Raji (cell line): Measurements from ENCODE around the gene CTAGE1.

Experiments
- POLR2A ChIP-seq: IDR thresholded peaks from 2 replicates; pipeline ENCODE4 v1.6.1; 2011; ENCODE audit warnings: low read depth, low read length, control low read depth; ENCODE audit not compliant: insufficient read depth

CTAGE1 gene, protein sequence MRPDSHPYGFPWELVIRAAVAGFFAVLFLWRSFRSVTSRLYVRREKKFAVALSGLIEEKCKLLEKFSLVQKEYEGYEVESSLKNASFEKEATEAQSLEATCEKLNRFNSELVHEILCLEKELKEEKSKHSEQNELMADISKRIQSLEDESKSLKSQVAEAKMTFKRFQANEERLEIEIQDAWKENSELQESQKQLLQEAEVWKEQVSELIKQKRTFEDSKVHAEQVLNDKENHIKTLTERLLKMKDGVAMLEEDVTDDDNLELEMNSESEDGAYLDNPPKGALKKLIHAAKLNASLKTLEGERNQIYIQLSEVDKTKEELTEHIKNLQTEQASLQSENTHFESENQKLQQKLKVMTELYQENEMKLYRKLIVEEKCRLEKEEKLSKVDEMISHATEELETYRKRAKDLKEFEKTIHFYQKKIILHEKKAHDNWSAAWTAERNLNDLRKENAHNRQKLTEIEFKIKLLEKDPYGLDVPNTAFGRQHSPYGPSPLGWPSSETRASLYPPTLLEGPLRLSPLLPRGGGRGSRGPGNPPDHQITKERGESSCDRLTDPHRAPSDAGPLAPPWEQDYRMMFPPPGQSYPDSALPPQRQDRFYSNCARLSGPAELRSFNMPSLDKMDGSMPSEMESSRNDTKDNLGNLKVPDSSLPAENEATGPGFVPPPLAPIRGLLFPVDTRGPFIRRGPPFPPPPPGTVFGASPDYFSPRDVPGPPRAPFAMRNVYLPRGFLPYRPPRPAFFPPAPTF

DNA sequence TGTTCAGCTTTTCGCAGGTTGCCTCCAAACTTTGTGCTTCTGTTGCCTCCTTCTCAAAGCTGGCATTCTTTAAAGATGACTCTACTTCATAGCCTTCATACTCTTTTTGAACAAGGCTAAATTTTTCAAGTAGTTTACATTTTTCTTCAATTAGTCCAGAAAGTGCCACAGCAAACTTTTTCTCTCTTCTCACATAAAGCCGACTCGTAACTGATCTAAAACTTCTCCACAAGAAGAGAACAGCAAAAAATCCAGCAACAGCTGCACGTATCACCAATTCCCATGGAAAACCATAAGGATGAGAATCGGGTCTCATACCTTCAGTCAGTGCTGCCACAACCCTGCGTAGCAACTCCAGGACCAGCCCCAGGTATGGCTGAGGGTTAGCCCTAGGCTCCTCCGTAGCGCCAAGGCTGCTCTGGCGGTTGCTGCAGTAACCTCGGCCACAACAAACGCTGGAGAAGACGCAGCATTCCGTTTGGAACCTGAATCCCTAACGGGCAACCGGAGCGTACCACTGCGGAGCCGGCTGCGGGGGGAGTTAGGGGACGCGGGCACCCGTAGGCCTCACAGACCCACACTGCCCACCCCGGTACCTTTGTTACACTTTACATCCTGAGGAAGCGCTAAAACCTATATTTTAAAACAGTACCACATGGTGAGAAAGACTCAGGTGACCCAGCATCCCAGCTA, at the start of gene CTAGE1:
Gene CTAGE1, minus strand, starts transcription at position 420 of the 693 bp plus-strand sequence. Its CDS starts 104 bp downstream, at position 316.
- no peak for TF ChIP-seq POLR2A

DNA sequence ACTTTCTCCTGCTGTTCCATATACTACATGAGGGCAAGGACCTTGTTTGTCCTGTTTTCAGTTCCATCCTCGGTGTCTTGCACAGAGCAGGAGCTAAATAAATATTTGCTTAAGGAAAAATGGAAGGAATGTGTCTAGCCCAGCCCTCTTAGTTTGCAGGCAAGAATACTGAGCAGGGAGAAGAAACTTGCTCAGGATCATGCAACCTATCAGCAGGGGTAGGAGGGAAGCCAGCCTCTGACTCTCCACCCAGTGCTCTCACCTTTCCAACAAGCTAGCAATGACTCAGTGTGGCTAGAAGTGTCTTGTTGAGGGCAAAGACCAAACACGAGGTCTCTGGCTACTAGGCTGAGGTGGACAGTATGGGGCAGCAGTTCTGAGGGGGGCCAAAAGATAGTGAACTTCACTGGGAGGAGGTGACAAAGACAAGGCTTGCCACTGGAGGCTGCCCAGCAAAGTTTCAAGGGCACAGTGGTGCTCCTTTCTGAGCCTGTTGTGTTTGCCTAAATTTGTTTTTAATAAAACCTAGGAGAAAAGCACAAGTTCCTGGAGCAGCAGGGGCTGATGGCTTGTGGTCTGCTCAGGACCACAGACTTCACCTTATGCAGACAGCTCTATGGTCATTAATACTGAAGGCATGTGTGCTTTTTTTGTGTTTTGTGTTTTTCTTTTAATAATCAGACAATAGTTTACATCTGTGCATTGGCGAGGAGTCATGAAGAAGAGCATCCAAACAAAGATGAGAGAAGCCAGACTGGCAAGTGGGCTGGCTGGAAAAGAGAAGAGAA, 49.1 kb upstream of the CTAGE1 start:
- no peak for TF ChIP-seq POLR2A

DNA sequence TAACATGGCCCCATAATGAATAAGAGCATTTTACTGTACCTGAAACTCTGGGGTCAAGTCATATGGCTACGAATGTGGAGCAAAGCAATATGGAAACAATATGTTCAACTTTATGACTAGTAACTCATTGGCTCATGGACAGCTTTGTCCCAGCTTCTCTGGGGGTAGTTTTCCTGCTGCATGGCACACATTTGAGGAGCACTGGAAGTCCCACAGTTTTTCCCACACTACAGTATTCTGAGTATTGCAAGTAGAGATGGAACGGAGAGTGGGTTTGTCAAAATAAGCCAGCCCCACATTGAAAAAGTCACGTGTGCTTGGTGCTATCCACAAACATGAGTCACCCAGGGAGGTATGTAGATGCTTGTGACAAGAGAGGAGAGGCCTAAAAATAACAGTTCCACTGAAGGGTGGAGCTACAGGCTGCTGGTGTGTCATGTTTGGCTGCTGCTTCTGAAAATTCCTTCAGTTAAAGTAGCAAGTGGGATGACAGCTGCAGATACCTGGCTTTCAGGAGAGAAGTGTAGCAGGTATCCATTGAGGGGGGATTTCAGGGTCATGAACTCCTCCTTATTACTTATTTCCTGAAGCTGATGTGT, 48.2 kb upstream of the CTAGE1 start:
- no peak for TF ChIP-seq POLR2A

DNA sequence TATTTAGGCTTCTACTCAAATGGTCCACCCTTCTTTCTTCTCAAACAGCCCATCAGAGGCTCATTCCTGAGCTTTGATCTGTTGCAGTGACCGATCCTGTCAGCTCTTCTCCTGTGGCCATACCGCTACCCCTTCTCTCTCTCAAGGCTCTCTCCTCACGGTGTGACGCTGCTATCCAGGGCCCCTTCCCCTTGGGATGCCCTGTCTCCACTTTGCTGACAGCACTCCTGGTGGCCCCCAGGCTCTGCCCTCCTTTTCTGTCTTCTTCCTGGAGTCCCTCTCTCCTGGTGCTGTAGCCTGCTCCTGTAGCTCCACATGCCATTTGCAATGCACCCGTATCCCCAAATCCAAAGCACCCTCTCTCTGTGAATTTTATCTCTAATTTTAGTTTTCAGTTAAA, 45.4 kb upstream of the CTAGE1 start:
- no peak for TF ChIP-seq POLR2A

DNA sequence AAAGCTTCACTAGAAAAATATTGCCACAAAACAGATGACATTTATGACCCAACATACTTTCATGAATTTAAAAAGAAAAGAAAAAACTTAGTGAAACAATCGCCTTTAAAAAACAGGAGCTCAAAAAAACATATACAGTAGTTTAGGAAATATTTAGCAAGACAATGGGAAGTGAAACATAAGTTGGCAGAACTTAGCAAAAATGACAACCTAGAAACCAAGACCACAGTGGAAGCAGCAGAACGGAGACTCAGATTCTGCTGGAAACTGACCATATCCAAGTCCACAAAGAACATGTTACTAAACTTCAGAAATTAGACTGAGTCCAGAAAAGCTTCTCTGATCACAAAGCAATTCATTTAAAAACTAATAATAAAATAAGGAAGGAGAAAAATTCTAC, 41.8 kb upstream of the CTAGE1 start:
- no peak for TF ChIP-seq POLR2A

DNA sequence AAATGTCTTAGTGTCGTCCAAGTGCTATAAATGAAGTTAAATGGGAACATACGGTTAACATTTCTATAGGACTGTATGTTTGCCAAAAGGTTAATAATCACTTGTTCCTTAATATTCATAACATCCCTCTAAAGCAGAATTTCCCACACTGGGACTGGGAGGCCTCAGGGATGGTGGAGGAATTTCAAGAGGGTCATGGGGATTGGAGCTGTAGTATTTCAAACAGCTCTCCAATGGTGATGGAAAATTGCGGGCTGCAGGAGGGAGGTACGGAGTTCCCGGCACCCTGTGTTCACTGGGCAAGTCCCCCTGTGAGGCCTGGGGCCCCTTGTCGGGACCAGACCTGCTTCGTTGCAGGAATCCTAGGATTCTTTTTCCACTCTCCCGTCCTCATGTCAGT, 39.8 kb upstream of the CTAGE1 start:
- TF ChIP-seq POLR2A, result no peak

DNA sequence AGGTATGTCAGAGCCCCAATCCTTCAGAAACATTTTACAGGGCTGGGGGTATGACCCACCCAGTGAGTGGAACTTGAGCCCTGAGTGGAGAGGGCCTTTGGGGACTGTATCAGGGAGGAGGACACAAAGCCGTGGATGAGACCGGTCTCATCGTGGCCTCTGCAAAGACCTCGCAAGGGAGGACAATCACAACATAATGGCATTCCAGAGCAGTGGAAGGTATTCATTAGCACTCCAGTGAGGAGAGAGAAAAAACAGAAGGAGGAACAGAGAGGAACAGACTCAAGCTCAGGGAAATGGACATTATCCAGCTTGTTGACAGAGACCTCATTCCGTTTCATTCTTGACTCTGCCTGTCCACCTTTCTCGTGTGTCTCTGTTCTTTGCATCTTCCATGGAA, 38.8 kb upstream of the CTAGE1 start:
- TF ChIP-seq POLR2A, result no peak

DNA sequence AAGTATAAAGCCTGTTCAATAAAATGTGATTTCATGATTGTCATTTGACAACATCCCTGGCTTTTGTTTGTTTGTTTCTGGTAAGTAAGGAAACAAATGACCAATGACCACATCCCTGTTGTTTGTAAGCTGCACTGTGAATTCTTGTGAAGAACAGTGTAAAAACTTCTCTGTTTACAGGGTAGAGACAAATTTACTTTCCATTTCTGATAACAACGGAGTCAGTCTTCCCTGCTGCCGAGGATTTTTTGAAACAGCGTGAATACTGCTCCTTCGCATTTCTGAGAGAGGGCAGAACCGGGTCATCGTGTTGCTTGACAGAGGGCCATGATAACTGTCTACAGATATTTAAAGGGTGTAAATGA, 38.4 kb upstream of the CTAGE1 start:
- no peak for TF ChIP-seq POLR2A

DNA sequence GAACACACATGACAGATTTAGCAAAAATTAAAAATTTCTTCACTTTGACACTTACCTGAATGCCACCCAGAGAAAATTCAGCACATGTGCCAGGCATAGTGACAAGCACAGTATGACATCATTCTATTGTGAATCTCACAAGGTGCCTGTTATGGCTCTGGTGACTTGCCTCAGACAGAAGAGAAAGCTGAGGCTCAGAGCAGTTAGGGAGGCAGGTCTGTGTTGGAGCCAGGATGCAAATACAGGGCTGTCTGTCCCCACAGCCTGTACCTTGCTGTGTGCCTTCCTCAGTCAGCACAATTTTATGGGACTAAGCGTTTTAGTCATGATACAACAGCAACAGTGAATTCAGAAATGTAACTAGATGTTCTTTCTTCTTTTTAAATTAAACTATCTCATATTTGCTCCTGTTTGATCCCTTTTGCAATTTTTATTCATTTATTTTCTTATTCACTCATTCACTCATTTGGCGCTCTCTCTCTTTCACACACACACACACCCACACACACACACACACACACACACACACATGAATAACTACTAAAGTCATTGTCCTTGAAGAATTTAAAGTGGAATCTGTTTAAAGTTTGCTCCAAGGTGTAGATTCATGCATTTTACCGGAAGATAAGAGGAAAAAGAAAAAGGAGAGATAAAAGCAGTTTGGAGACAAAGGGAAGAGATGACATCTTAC, 37.9 kb upstream of the CTAGE1 start:
- no peak for TF ChIP-seq POLR2A

DNA sequence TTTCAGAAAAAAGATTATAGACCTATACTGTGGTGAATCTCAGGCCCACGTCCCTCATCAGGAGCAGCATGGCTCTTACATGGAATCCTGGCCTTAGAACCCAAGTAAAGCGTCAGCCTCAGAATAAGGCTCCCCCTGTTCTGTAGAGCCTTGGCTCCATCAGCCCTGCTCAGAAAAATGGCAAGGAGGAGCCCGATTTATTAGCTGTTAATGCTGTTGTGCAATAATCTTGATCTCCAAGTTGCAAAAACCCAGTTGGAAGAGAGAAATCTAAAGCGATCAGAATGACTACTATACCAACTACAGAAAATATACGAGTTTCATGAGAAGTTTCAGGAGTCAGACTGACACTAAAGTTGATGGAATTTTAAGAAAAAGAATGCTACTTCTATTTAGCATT, 35.6 kb upstream of the CTAGE1 start:
- no peak for TF ChIP-seq POLR2A

DNA sequence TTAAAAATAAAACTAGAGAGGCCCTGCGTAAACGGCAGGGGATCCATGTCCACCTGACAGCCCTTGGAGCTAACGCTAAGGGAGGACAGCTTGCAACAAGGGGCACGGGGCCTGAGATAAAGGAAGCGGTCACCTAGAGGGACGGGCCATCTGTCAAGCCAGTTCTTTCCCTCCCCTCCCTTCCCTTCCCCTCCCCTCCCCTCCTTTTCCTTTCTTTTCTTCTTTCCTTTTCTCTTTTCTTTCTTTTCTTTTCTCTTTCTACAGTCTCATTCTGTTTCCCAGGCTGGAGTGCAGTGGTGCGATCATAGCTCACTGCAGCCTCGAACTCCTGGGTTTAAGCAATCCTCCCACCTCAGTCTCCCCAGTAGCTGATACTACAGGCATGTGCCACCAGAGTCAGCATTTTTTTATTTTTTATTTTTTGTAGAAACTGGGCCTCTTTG, 34.5 kb upstream of the CTAGE1 start:
- TF ChIP-seq POLR2A, result no peak

DNA sequence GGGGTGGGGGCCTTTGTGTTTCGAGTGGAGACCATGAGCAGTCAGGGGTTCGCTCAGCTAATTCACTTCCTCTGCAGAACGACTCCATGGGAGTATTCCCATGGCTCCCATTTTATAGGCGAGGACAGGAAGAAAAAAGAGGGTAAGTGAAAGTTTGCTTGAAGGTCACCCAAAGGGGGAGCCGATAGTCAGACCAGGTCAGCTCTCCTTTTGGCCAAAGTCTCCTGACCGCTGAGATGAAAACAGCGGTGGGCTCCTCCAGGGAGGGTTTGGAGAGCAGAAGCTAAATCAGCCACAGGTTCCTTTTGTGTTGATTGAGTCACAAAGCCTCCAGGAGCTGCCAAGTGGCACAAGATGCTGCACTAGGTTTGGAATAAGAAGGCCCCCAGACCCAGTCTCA, 34.1 kb upstream of the CTAGE1 start:
- no peak for TF ChIP-seq POLR2A

DNA sequence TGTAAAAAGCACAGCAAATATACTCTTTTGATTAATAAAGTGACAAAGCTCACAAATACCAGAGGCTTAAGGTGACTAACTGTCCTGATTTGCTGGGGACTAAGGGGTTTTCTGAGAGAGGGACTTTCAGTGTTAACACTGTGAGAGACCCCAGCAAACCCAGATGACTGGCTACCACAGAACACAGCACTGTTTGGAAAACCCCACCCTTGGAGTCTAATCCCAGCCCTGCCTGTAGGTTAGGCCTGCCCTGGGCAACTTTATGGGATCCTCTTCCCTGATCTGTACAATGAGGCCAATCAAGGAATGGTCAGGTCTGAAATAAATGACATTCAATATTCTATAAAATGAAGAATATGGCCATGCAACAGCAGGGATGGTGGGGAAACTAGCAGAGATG, 30.5 kb upstream of the CTAGE1 start:
- TF ChIP-seq POLR2A, result no peak

DNA sequence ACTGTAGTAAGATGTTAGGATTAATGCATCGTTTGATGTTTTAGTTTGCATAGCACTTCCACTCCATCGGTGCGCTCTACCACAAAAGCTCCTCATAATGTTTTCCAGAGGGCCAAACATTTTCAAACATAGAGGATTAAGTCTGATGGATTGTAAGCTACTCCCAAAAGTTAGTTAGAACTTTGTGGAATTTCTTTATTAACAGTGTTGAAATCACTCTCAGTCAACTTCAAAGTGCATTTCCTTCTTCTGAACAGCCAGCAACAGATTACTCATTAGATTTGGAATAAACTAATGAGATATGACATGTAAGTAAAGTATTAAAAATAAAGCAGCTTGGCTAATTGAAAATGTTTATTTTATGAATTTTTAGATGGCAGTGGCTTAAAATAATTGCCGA, 30.1 kb upstream of the CTAGE1 start:
- TF ChIP-seq POLR2A, result no peak

DNA sequence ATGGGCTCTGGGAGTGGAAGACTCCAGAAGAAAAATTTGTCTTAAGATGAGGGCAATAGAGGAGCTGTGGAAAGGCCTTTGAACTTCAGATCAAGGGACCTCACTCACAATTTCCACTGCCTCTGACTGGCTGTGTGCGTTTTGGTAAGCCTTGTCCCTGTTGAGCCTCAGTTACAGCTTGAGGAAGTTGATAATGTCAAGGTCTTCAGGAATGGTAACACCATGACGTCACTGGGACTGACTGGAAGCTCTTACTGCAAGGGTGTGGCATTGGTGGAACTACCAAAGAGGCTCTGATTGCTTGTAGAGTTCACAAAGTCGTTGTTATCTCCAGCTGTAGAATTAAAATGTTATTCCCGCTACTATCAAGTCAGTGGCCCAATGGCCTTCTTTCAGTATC, 29.2 kb upstream of the CTAGE1 start:
- TF ChIP-seq POLR2A, result no peak

DNA sequence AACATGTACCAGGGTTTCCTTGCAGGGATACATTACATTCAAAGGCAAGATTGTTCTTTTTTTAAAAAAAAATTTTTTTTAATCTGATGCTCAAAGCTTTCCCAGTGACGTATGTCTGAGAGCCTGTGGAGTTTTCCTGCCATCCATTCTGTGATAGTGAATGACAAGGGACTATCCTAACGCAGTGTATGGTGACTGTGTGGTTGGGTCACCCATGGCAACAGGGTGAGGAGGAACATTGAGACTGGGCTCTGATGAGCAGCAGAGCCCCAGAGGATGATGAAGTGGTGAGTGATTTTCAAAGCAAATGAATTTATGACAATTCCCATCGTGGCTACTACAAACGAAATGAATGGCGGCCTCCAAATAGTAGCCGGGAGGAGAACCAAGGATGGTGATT, 28.6 kb upstream of the CTAGE1 start:
- TF ChIP-seq POLR2A, result no peak
